H1 (cell line): Measurements from ENCODE around the gene RBM8A. TPM values are rescaled to one million over a fixed set of nuclear protein-coding genes. Genes with fewer than 3 reads are reported as not detected.

Experiments used
- ATF3 ChIP-seq: IDR thresholded peaks from 2 replicates; pipeline ENCODE4 v1.6.1; 2011; ENCODE audit warnings: low read depth, mild to moderate bottlenecking, low read length; ENCODE audit not compliant: insufficient read depth
- BRCA1 ChIP-seq: IDR thresholded peaks from 2 replicates; pipeline ENCODE4 v1.6.1; 2012; ENCODE audit warnings: low read depth, low read length, improper control_type of control experiment
- CBX5 ChIP-seq: fragments of 300-800, 300-1000 bp; sonication (generic); IDR thresholded peaks from 2 replicates; pipeline ENCODE4 v1.7.1; 2016; ENCODE audit warnings: antibody characterized with exemption, low read length, low read depth
- HDAC2 ChIP-seq, 2 experiments: fragments of 300-600 bp in 1 of 2; sonication (generic) in 1 of 2; IDR thresholded peaks; 2 replicates each; pipeline ENCODE4 v1.6.1; 2011 to 2012; ENCODE audit warnings: low read depth in 2 of 2, low read length in 2 of 2, mild to moderate bottlenecking in 2 of 2, moderate library complexity in 2 of 2, borderline replicate concordance in 1 of 2, inconsistent platforms in 1 of 2
- RBBP5 ChIP-seq: IDR thresholded peaks from 2 replicates; pipeline ENCODE4 v1.7.1; 2012; ENCODE audit warnings: low read depth, mild to moderate bottlenecking, inconsistent platforms, low read length, moderate library complexity, borderline replicate concordance
- RNF2 ChIP-seq: fragments of 200-900, 300-1000 bp; sonication (generic); IDR thresholded peaks from 2 replicates; pipeline ENCODE4 v1.7.1; 2016; ENCODE audit warnings: borderline replicate concordance, low read depth, mild to moderate bottlenecking, antibody characterized with exemption, low read length; ENCODE audit not compliant: poor library complexity, severe bottlenecking; ENCODE audit errors: missing control alignments
- polyA plus RNA-seq, 7 experiments: library from polyadenylated mRNA; depleted of rRNA in 3 of 7; stranded (reverse) in 5 of 7; unstranded in 2 of 7; fragments of >200 nt in 5 of 7; fragments of 200-250 nt in 2 of 7; gene quantifications; 1 replicate in 5 of 7; 2 replicates in 1 of 7; 4 replicates in 1 of 7; pipeline versions ENCODE4 v1.2.1 to v1.2.3, GENCODE V29; 2011 to 2013; ENCODE audit warnings: missing spikeins in 2 of 7, mixed read lengths in 2 of 7
- total RNA-seq: library from RNA; stranded (reverse); fragmentation: NEBNext Ultra II Directional; extraction: Animal tissue kit (Norgen Biotek cat#: 25700); gene quantifications from 2 replicates; pipeline ENCODE4 v1.2.1, GENCODE V29; 2021
- TF ChIP-seq, protein P1 (sequence below): IDR thresholded peaks from 2 replicates; pipeline ENCODE4 v1.6.1; 2011; ENCODE audit warnings: low read length, improper control_type of control experiment

The RBM8A gene
- total and polyA plus RNA-seq, 2 of the 8 experiments (the other 6 are each of a cell fraction or from before 2014, with no cell fraction given), result 125 to 216 TPM

DNA sequence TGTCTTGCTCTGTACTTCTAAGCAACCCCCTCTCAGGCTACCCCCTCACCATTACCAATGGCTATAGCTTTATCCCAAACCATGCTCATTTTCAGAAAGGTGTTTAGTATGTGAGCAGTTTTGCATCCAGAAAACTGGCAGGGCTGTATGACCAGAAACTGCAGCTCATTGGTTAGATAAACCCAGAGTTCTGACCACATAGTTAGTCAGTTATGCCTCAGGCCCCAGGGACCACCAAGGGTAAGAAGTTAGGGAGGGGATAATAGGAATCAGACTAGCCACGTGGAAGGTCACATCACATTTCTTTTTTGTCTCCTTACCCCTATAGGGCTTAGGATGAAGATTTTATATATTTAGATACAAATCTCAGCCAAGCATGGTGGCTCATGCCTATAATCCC lies 18.6 kb downstream of the RBM8A start (continued):
- TF ChIP-seq HDAC2 (IDR thresholded peaks at IDR 0.05; ENCODE audit: borderline replicate concordance in 1 of 2, low read depth in 2 of 2, low read length in 2 of 2) (no peak), BRCA1 (no peak), RBBP5 (no peak), RNF2 (no peak), CBX5 (no peak), ATF3 (no peak)
- TF ChIP-seq, protein P1, sequence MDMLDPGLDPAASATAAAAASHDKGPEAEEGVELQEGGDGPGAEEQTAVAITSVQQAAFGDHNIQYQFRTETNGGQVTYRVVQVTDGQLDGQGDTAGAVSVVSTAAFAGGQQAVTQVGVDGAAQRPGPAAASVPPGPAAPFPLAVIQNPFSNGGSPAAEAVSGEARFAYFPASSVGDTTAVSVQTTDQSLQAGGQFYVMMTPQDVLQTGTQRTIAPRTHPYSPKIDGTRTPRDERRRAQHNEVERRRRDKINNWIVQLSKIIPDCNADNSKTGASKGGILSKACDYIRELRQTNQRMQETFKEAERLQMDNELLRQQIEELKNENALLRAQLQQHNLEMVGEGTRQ, result no peak
